GM23338 (cell line): ENCODE data around the gene FOXA2.

Experiments used
- CREB1 ChIP-seq: fragments of 250-450 bp; sonication (Bioruptor Pico); IDR thresholded peaks from 2 replicates; pipeline ENCODE4 v1.5.0; 2020; ENCODE audit warnings: low read depth, mild to moderate bottlenecking, moderate library complexity
- CTCF ChIP-seq, 2 experiments: fragments of 200-600 bp in 1 of 2; sonication (generic) in 1 of 2; conservative IDR thresholded peaks; 2 replicates each; pipeline versions ENCODE4 v1.5.1 to v1.6.1; 2016 to 2017; ENCODE audit warnings: antibody characterized with exemption in 2 of 2, low read depth in 2 of 2, mild to moderate bottlenecking in 2 of 2, moderate library complexity in 1 of 2
- ETS1 ChIP-seq: IDR thresholded peaks from 2 replicates; pipeline ENCODE4 v1.6.1; 2016; ENCODE audit warnings: antibody characterized with exemption
- EZH2 ChIP-seq: fragments of 200-600 bp; sonication (generic); IDR thresholded peaks from one replicate; pipeline ENCODE4 v1.8.0; 2017; ENCODE audit warnings: antibody characterized with exemption, mild to moderate bottlenecking, low read depth; ENCODE audit not compliant: unreplicated experiment
- EZH2phosphoT487 ChIP-seq: fragments of 200-600 bp; sonication (generic); IDR thresholded peaks from one replicate; pipeline ENCODE4 v1.8.1; 2018; ENCODE audit warnings: antibody characterized with exemption; ENCODE audit not compliant: unreplicated experiment
- JUNB ChIP-seq: IDR thresholded peaks from one replicate; pipeline ENCODE4 v1.6.1; 2016; ENCODE audit warnings: antibody characterized with exemption; ENCODE audit not compliant: unreplicated experiment
- NANOG ChIP-seq: IDR thresholded peaks from 2 replicates; pipeline ENCODE4 v1.6.1; 2016; ENCODE audit warnings: antibody characterized with exemption, borderline replicate concordance
- POLR2AphosphoS5 ChIP-seq: IDR thresholded peaks from 2 replicates; pipeline ENCODE4 v1.6.1; 2016; ENCODE audit warnings: antibody characterized with exemption, low read depth
- REST ChIP-seq: IDR thresholded peaks from one replicate; pipeline ENCODE4 v1.6.1; 2018; ENCODE audit warnings: antibody characterized with exemption; ENCODE audit not compliant: unreplicated experiment
- ZNF114 ChIP-seq: fragments of 250-450 bp; sonication (Bioruptor Pico); IDR thresholded peaks from 2 replicates; pipeline ENCODE4 v1.5.0; 2020; ENCODE audit warnings: mild to moderate bottlenecking, moderate library complexity
- ZNF462 ChIP-seq: fragments of 250-450 bp; sonication (Bioruptor Pico); IDR thresholded peaks from 2 replicates; pipeline ENCODE4 v1.5.0; 2020; ENCODE audit warnings: mild to moderate bottlenecking, moderate library complexity

GRCh38 chr20:22562620-22563019 lies 21.8 kb downstream of the FOXA2 start:
- no peak for TF ChIP-seq CTCF (conservative IDR thresholded peaks at IDR 0.05; ENCODE audit: low read depth in 2 of 2)
- no peak for TF ChIP-seq EZH2
- TF ChIP-seq POLR2AphosphoS5, result no peak
- no peak for TF ChIP-seq EZH2phosphoT487
- TF ChIP-seq REST, result no peak
- no peak for TF ChIP-seq ZNF462 (CRISPR knock-in tag)
- no peak for TF ChIP-seq NANOG
- TF ChIP-seq CREB1 (CRISPR knock-in tag), result no peak
- no peak for TF ChIP-seq JUNB
- no peak for TF ChIP-seq ZNF114 (CRISPR knock-in tag)
- TF ChIP-seq ETS1, result no peak
